ENCODE data around the gene SLC8A3.

DNA sequence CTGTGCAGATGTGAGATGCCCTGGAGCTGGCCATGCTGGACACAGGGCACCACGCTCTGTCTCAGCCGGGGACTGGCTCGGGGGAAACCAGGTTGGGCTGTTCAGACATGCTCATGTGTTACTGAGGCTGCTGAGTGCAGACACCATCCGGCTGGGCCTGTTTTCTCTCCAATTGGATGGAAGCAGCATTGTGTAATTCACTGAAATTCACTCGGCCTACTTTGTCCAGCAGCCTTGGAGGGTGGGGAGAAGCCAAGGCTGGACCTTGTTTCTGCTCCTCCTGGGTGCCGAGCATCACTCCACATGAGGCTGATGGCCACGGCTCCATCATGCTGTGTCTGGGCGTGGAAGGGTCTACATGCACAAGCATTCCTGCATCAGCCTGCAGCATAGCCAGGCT, 178.8 kb downstream of the SLC8A3 start:
- TF ChIP-seq, protein P1, sequence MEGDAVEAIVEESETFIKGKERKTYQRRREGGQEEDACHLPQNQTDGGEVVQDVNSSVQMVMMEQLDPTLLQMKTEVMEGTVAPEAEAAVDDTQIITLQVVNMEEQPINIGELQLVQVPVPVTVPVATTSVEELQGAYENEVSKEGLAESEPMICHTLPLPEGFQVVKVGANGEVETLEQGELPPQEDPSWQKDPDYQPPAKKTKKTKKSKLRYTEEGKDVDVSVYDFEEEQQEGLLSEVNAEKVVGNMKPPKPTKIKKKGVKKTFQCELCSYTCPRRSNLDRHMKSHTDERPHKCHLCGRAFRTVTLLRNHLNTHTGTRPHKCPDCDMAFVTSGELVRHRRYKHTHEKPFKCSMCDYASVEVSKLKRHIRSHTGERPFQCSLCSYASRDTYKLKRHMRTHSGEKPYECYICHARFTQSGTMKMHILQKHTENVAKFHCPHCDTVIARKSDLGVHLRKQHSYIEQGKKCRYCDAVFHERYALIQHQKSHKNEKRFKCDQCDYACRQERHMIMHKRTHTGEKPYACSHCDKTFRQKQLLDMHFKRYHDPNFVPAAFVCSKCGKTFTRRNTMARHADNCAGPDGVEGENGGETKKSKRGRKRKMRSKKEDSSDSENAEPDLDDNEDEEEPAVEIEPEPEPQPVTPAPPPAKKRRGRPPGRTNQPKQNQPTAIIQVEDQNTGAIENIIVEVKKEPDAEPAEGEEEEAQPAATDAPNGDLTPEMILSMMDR (conservative IDR thresholded peaks at IDR 0.05; ENCODE audit: low read length): no peak
- no peak for TF ChIP-seq EZH2phosphoT487 (IDR thresholded peaks at IDR 0.05; ENCODE audit: borderline replicate concordance)

Measured in Loucy (cell line).